COLO668 (cell line): Measurements from ENCODE around the gene CSAD.
A peak's percentile ranks its signal among the peaks of the same experiment; 100 is the strongest.
"Not testable (repeated sequence)": the region's sequence is repeated elsewhere in the genome, so short reads cannot be mapped to it uniquely, and the experiment has no call there.

ENCODE experiments used
- DNase-seq: peaks from one replicate; lab custom pipeline; 2025; ENCODE audit not compliant: unreplicated experiment; lab: John Stamatoyannopoulos, UW

Gene CSAD

GRCh38 chr12:53218551-53219291 is 38.0 kb upstream of the CSAD start:
- DNase-seq: no peak

DNA sequence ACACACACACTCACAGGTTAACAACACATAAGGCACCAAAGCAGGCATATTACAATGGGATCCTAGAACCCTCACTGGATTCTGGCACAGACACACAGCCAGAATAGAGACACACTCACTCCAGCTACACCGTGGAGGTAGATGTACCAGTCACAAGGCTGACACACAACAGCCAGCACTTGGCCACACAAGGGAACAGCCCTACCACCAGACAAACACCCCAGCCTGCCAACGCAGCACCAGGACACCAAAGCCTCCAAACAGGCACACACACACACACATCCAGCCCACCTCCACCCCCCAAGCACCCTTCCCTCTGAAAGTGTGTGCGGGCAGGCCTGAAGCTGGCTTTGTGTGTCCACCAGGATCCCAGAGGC is 37.2 kb upstream of the CSAD start:
- no peak for DNase-seq

DNA sequence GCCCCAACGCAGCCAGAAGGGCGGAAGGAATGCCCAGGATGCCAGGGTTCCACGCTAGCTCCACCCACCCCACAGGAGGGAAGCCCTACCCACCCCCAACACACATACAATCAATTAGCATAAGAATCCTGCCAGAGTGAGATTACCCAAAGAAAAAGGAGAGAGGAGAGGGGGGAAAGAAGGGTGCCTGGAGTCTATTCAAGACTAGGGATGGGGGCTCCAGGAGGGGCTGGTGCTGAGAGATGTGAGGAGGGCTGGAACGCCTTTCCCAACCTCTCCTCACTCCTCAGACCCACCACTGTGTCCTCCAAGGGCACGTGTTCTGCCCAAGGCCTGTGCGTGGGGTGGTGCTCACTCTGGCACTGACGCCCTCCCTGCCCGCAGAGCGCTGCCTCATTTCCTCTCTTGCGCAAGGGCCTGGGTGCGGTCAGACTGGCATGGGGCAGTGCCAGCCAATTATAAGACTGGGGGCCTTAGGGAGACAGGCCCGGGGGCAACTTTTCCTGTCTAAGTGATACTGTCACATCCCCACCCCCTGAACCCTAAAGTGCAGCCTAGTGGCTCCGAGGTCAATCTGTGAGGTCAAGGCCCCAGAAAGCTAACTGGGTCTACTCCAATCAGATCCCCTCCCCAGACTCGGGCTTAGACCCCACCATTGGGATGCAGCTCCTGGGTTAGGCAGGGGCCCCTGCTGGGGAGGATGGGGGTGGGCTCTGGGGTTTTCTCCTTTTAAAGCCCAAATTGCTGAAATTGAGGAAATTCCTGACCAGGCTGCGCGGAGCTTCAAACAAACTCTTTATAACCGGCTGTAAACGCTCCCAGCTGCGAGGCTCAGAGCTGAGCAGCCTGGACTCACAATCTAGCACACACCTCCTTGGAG is 36.6 kb upstream of the CSAD start:
- no peak for DNase-seq

DNA sequence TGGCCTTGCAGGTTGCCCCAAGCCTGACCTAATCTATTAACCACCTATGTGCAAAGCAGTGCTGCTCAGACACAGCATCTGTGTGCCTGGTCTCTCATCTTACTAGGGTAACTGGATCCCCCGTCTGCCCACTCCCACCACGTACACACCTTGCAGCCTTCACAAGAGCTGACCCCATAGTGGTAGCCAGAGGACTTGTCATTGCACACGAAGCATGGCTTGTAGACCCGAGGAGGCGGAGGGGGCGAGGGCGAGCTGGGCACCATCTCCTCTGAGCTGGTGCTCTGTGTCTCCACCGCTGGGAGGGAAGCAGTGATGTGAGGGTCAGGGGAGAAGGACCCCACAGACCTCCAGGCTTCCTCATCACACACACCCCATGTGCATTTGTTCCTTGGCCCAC is 34.8 kb upstream of the CSAD start:
- DNase-seq: no peak

GRCh38 chr12:53214687-53215455 is 34.1 kb upstream of the CSAD start:
- no peak for DNase-seq

DNA sequence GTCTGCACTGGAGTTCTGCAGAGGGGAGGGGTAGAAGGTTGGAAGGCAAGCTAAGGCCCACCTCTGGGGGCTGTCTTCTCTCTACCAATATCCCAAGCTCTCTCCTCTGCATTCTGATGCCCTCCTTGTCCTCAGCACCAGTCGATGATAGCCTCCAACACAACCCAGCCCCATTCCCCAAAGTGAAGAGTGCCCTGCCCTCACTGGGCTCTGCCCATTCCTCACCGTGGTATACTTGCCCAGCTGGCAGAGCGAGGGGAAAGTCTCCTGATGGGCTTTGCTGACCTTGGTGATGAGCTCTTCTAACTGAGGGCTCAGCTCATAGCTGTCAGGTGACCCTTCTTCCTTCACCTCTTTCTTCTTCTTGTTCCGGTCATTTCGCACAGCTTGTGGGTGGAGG is 33.5 kb upstream of the CSAD start:
- DNase-seq: no peak

- DNase-seq: peak; percentile 75
Measured at GRCh38 chr12:53213348-53213747, 32.6 kb upstream of the CSAD start.

DNA sequence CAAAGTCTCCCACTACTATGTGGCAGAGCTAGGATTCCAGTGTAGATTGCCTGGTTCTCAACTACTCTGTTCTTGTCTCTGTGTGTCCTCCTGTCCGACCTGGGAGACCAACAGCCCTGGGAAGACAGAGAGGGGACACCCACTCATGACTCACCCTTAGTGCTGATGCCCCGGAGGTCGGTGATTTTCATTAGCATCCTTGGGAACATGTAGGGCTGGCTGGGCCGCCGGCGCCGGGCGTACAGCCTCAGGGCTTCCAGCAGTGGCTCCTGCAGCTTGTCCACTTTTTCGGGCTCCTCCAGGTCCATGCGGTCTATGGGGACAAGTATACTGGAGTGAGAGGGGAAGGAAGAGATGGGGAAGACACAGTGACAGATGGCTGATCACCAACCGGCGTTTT is 32.2 kb upstream of the CSAD start:
- DNase-seq: no peak

GRCh38 chr12:53211476-53212381 is 31.0 kb upstream of the CSAD start:
- DNase-seq: peak; percentile 25

GRCh38 chr12:53210843-53211242 is 30.1 kb upstream of the CSAD start:
- DNase-seq: no peak

DNA sequence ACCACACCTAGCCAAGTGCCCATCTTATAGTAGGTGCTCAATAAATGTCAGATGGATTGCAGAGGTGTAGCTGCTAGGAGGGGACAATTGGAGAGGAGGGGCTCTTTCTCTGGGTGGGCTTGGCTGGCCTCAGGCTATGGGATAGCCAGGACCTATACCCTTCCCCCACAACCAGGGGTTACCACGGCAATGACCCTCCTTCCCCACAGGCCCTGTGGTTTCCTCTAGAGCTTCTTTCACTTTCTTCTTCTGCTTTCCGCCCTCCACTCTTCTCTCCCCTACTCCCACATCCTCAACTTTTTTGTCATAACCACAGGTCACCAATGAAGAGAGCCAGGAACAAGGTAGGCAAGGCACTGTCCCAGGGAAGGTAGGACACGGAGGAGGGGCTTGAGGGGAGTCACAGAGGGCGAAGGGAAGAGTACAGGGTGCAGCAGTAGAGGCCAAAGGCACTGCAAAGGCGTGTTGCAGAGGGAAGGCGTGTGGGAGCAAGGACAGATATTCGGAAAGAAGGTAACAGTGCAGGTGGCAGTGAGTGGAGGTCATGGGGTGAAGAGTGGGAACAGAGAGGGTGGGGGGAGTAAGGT is 28.2 kb upstream of the CSAD start:
- no peak for DNase-seq

- DNase-seq: no peak
Measured at GRCh38 chr12:53208435-53208834, 27.7 kb upstream of the CSAD start.

- DNase-seq: no peak
Measured at GRCh38 chr12:53207042-53207441, 26.3 kb upstream of the CSAD start, which contains the start of gene ITGB7. TSS of gene ITGB7 (minus strand) at chr12:53207251. CDS start at chr12:53200443, 6,808 bp downstream.

GRCh38 chr12:53205747-53206419 is 25.2 kb upstream of the CSAD start:
- DNase-seq: no peak

GRCh38 chr12:53204351-53204750 is 23.6 kb upstream of the CSAD start:
- no peak for DNase-seq

GRCh38 chr12:53202316-53202715 is 21.6 kb upstream of the CSAD start:
- DNase-seq: not testable (repeated sequence)

DNA sequence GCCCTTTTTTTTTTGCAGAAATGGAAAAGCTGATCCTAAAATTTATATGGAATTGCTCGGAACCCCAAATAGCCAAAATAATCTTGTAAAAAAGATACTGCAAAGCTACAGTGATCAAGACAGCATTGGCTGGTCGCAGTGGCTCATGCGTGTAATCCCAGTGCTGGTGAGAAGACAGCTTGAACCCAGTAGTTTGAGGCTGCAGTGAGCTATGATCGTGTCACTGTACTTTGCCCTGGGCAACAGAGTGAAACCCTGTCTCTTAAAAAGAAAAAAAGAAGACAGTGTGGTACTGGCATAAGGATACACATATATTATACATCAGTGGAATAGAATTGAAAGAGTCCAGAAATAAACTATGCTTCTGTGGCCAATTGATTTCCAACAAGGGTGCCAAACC is 20.9 kb upstream of the CSAD start:
- DNase-seq: no peak

DNA sequence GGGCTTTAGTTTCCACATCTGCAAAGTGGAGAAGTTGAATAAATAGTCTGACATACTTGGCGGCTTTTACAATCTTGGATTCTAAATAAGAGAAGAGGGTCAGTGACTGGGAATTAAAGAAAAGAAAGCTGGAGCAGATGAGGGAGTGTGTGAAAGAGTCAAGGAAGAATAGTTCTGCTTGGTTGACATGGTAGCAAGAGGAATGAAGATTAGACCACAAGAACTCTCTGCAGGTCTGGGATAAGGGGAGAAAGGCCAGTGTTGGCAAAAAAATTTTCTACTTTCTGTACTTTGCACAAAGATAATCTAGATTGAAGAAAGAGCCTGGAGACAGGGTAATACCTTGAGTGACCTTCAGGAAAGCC is 20.4 kb upstream of the CSAD start:
- no peak for DNase-seq

GRCh38 chr12:53200458-53201176 is 19.9 kb upstream of the CSAD start:
- no peak for DNase-seq
